SK-N-SH (cell line): ENCODE data around the gene DGKI.

Source experiments
- FOSL2 ChIP-seq: IDR thresholded peaks from 2 replicates; pipeline ENCODE4 v1.4.0; 2012; ENCODE audit warnings: low read depth, mild to moderate bottlenecking, moderate library complexity, borderline replicate concordance
- POLR2AphosphoS5 ChIP-seq: IDR thresholded peaks from 2 replicates; pipeline ENCODE4 v1.6.1; 2012; ENCODE audit warnings: low read depth, low read length
- TF ChIP-seq, protein P1 (sequence below): IDR thresholded peaks from 2 replicates; pipeline ENCODE4 v1.6.1; 2012; ENCODE audit warnings: mild to moderate bottlenecking, low read depth, low read length, moderate library complexity
- TF ChIP-seq, protein P2 (sequence below): fragments of 200-600 bp; sonication (generic); IDR thresholded peaks from 2 replicates; pipeline ENCODE4 v1.6.1; 2017; ENCODE audit warnings: antibody characterized with exemption, mild to moderate bottlenecking, moderate library complexity

- TF ChIP-seq POLR2AphosphoS5: no peak
- TF ChIP-seq FOSL2: no peak
- TF ChIP-seq, protein P1, sequence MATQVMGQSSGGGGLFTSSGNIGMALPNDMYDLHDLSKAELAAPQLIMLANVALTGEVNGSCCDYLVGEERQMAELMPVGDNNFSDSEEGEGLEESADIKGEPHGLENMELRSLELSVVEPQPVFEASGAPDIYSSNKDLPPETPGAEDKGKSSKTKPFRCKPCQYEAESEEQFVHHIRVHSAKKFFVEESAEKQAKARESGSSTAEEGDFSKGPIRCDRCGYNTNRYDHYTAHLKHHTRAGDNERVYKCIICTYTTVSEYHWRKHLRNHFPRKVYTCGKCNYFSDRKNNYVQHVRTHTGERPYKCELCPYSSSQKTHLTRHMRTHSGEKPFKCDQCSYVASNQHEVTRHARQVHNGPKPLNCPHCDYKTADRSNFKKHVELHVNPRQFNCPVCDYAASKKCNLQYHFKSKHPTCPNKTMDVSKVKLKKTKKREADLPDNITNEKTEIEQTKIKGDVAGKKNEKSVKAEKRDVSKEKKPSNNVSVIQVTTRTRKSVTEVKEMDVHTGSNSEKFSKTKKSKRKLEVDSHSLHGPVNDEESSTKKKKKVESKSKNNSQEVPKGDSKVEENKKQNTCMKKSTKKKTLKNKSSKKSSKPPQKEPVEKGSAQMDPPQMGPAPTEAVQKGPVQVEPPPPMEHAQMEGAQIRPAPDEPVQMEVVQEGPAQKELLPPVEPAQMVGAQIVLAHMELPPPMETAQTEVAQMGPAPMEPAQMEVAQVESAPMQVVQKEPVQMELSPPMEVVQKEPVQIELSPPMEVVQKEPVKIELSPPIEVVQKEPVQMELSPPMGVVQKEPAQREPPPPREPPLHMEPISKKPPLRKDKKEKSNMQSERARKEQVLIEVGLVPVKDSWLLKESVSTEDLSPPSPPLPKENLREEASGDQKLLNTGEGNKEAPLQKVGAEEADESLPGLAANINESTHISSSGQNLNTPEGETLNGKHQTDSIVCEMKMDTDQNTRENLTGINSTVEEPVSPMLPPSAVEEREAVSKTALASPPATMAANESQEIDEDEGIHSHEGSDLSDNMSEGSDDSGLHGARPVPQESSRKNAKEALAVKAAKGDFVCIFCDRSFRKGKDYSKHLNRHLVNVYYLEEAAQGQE: no peak
- TF ChIP-seq, protein P2, sequence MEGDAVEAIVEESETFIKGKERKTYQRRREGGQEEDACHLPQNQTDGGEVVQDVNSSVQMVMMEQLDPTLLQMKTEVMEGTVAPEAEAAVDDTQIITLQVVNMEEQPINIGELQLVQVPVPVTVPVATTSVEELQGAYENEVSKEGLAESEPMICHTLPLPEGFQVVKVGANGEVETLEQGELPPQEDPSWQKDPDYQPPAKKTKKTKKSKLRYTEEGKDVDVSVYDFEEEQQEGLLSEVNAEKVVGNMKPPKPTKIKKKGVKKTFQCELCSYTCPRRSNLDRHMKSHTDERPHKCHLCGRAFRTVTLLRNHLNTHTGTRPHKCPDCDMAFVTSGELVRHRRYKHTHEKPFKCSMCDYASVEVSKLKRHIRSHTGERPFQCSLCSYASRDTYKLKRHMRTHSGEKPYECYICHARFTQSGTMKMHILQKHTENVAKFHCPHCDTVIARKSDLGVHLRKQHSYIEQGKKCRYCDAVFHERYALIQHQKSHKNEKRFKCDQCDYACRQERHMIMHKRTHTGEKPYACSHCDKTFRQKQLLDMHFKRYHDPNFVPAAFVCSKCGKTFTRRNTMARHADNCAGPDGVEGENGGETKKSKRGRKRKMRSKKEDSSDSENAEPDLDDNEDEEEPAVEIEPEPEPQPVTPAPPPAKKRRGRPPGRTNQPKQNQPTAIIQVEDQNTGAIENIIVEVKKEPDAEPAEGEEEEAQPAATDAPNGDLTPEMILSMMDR: no peak
Measured at GRCh38 chr7:137881607-137882260, 35.0 kb upstream of the DGKI start.
